Stomach smooth muscle (tissue), 2 donors: ENCODE results near the gene LRRC40.

Source experiments
- H3K27ac ChIP-seq: one replicate; pipeline ENCODE4 v1.7.0; 2013; ENCODE audit warnings: mild to moderate bottlenecking, low read length, inconsistent platforms
- H3K27me3 ChIP-seq, 2 donors: one replicate each; pipeline ENCODE4 v1.7.0; 2013; ENCODE audit warnings: low read length in 2 of 2; ENCODE audit not compliant: insufficient read depth in 2 of 2, control insufficient read depth in 1 of 2
- H3K36me3 ChIP-seq, 2 donors: one replicate each; pipeline ENCODE4 v1.7.0; 2013; ENCODE audit warnings: low read length in 2 of 2; ENCODE audit not compliant: control insufficient read depth in 2 of 2, insufficient read depth in 2 of 2
- H3K4me1 ChIP-seq: one replicate; pipeline ENCODE4 v1.7.0; 2013; ENCODE audit warnings: low read length; ENCODE audit not compliant: control insufficient read depth, insufficient read depth
- H3K4me3 ChIP-seq, 2 donors: one replicate each; pipeline ENCODE4 v1.7.0; 2013; ENCODE audit warnings: low read length in 2 of 2
- H3K9ac ChIP-seq, 2 donors: one replicate each; pipeline ENCODE4 v1.7.0; 2013; ENCODE audit warnings: low read length in 2 of 2, mild to moderate bottlenecking in 1 of 2
- H3K9me3 ChIP-seq, 2 donors: one replicate each; pipeline ENCODE4 v1.7.0; 2013; ENCODE audit warnings: low read length in 2 of 2; ENCODE audit not compliant: control insufficient read depth in 2 of 2
- donor health status: healthy.
- donor health status: Pancreatic carcinoma.

Gene LRRC40

GRCh38 chr1:70169018-70169839 lies 36.1 kb downstream of the LRRC40 start:
- Histone ChIP-seq H3K9ac (no peak overlapping the region), H3K27ac (no peak overlapping the region), H3K4me3 (no peak overlapping the region), H3K9me3 (no peaks in the 10 kb centered on the region), H3K4me1 (no peaks in the 10 kb centered on the region), H3K27me3 (no peaks in the 10 kb centered on the region), H3K36me3 (peaks cover 0 to 12% of the 10 kb centered on the region in 2 donors)

- Histone ChIP-seq H3K27me3 (no peaks in the 10 kb centered on the region), H3K27ac (no peak overlapping the region), H3K36me3 (peaks cover 2 to 12% of the 10 kb centered on the region in 2 donors)
Measured at GRCh38 chr1:70168283-70168682, 37.1 kb downstream of the LRRC40 start.

GRCh38 chr1:70164350-70164749 lies 41.0 kb downstream of the LRRC40 start:
- Histone ChIP-seq H3K4me1 (no peaks in the 10 kb centered on the region), H3K9ac (no peak overlapping the region), H3K27me3 (no peaks in the 10 kb centered on the region), H3K4me3 (no peak overlapping the region), H3K27ac (no peak overlapping the region), H3K9me3 (no peaks in the 10 kb centered on the region), H3K36me3 (peaks cover 2 to 3% of the 10 kb centered on the region in 2 donors)

More at GRCh38 chr1:70168283-70168682, 37.1 kb downstream of the LRRC40 start:
- Histone ChIP-seq H3K9me3 (no peaks in the 10 kb centered on the region), H3K9ac (no peak overlapping the region), H3K4me1 (no peaks in the 10 kb centered on the region), H3K4me3 (no peak overlapping the region)

- H3K9ac ChIP-seq: no peak overlapping the region
- no peaks in the 10 kb centered on the region for H3K27me3 ChIP-seq
- no peaks in the 10 kb centered on the region for H3K9me3 ChIP-seq
- no peak overlapping the region for H3K4me3 ChIP-seq
- no peak overlapping the region for H3K27ac ChIP-seq
- H3K4me1 ChIP-seq: no peaks in the 10 kb centered on the region
- H3K36me3 ChIP-seq: peaks cover 0 to 6% of the 10 kb centered on the region in 2 donors
Measured at GRCh38 chr1:70156529-70157120, 48.8 kb downstream of the LRRC40 start.

- no peaks in the 10 kb centered on the region for H3K4me1 ChIP-seq
Measured at GRCh38 chr1:70153739-70154138, 51.6 kb downstream of the LRRC40 start.

GRCh38 chr1:70150444-70150843 lies 54.9 kb downstream of the LRRC40 start:
- H3K9me3 ChIP-seq: no peaks in the 10 kb centered on the region
- H3K27me3 ChIP-seq: no peaks in the 10 kb centered on the region
- no peak overlapping the region for H3K27ac ChIP-seq
- H3K4me1 ChIP-seq: no peaks in the 10 kb centered on the region
- no peak overlapping the region for H3K9ac ChIP-seq
- no peak overlapping the region for H3K4me3 ChIP-seq
- peaks cover 0 to 8% of the 10 kb centered on the region in 2 donors for H3K36me3 ChIP-seq

More at GRCh38 chr1:70153739-70154138, 51.6 kb downstream of the LRRC40 start:
- no peaks in the 10 kb centered on the region for H3K9me3 ChIP-seq
- peaks cover 0 to 9% of the 10 kb centered on the region in 2 donors for H3K36me3 ChIP-seq
- H3K27me3 ChIP-seq: no peaks in the 10 kb centered on the region
- H3K4me3 ChIP-seq: no peak overlapping the region
- H3K27ac ChIP-seq: no peak overlapping the region
- no peak overlapping the region for H3K9ac ChIP-seq

- H3K4me1 ChIP-seq: no peaks in the 10 kb centered on the region
- H3K9ac ChIP-seq: no peak overlapping the region
- H3K27me3 ChIP-seq: no peaks in the 10 kb centered on the region
- H3K36me3 ChIP-seq: peaks cover 0 to 8% of the 10 kb centered on the region in 2 donors
- no peaks in the 10 kb centered on the region for H3K9me3 ChIP-seq
- no peak overlapping the region for H3K4me3 ChIP-seq
- H3K27ac ChIP-seq: no peak overlapping the region
Measured at GRCh38 chr1:70146488-70146887, 58.9 kb downstream of the LRRC40 start.

GRCh38 chr1:70143048-70143659 lies 62.2 kb downstream of the LRRC40 start:
- Histone ChIP-seq H3K9me3 (no peaks in the 10 kb centered on the region), H3K9ac (no peak overlapping the region), H3K27me3 (no peaks in the 10 kb centered on the region), H3K36me3 (peaks cover 0 to 5% of the 10 kb centered on the region in 2 donors), H3K4me3 (no peak overlapping the region), H3K27ac (no peak overlapping the region), H3K4me1 (no peaks in the 10 kb centered on the region)

- H3K27ac ChIP-seq: no peak overlapping the region
- no peak overlapping the region for H3K4me3 ChIP-seq
- no peak overlapping the region for H3K9ac ChIP-seq
- H3K9me3 ChIP-seq: no peaks in the 10 kb centered on the region
- H3K36me3 ChIP-seq: no peaks in the 10 kb centered on the region
- H3K4me1 ChIP-seq: no peaks in the 10 kb centered on the region
- no peaks in the 10 kb centered on the region for H3K27me3 ChIP-seq
Measured at GRCh38 chr1:70142075-70142474, 63.3 kb downstream of the LRRC40 start.

- Histone ChIP-seq H3K36me3 (no peaks in the 10 kb centered on the region), H3K27ac (no peak overlapping the region), H3K9me3 (no peaks in the 10 kb centered on the region), H3K27me3 (no peaks in the 10 kb centered on the region), H3K4me3 (no peak overlapping the region), H3K4me1 (no peaks in the 10 kb centered on the region), H3K9ac (no peak overlapping the region)
Measured at GRCh38 chr1:70140894-70141293, 64.5 kb downstream of the LRRC40 start.
